Prostate gland (tissue), 2 donors: ENCODE data around the gene SLC2A2. TPM values are rescaled to one million over a fixed set of nuclear protein-coding genes. Genes with fewer than 3 reads are reported as not detected.

Experiments used
- DNase-seq: peaks from one replicate; pipeline ENCODE4 v3.0.0-alpha.2; 2019; ENCODE audit warnings: low spot score
- H3K27ac ChIP-seq, 2 donors: fragments of 200-600 bp; sonication (generic); 2 replicates each; pipeline ENCODE4 v1.5.1; 2017 to 2019
- H3K27me3 ChIP-seq: fragments of 200-600 bp; sonication (generic); replicated peaks from 2 replicates; pipeline ENCODE4 v1.5.1; 2019; ENCODE audit not compliant: insufficient read depth
- H3K36me3 ChIP-seq, 2 donors: fragments of 200-600 bp; sonication (generic); 1 replicate in 1 of 2; 2 replicates in 1 of 2; pipeline versions ENCODE4 v1.5.1 to v1.8.1; 2017 to 2019
- H3K4me1 ChIP-seq: fragments of 200-600 bp; sonication (generic); replicated peaks from 2 replicates; pipeline ENCODE4 v1.5.1; 2019
- H3K4me3 ChIP-seq, 2 donors: fragments of 200-600 bp; sonication (generic); 2 replicates each; pipeline ENCODE4 v1.5.1; 2017 to 2019
- H3K9me3 ChIP-seq: fragments of 200-600 bp; sonication (generic); 2 replicates; pipeline ENCODE4 v1.5.1; 2017
- CTCF ChIP-seq, 4 experiments: fragments of 200-600 bp in 2 of 4; fragments of 450-650 bp in 2 of 4; sonication (generic) in 2 of 4; IDR thresholded peaks; 1 replicate in 3 of 4; 2 replicates in 1 of 4; pipeline ENCODE4 v1.5.1; 2016 to 2019; ENCODE audit warnings: antibody characterized with exemption in 4 of 4, mild to moderate bottlenecking in 2 of 4, moderate library complexity in 2 of 4
- POLR2A ChIP-seq: fragments of 450-650 bp; IDR thresholded peaks from one replicate; pipeline ENCODE4 v1.6.1; 2016; ENCODE audit warnings: antibody characterized with exemption, mild to moderate bottlenecking
- POLR2AphosphoS5 ChIP-seq: sonication (generic); formaldehyde crosslinking; IDR thresholded peaks from one replicate; pipeline ENCODE4 v1.6.1; 2017; ENCODE audit warnings: antibody characterized with exemption
- WGBS: methylation state at CpG from one replicate; pipeline ENCODE4 v1.1.5; 2018; 5-methylcytosine and 5-hydroxymethylcytosine counted together
- intact Hi-C: fragments of 100-400 bp; cut with DNase I; formaldehyde crosslinking; loops from one replicate; pipeline ENCODE4 v1.14.2; 2022
- total RNA-seq, 2 donors: library from RNA; depleted of rRNA; stranded (reverse); fragments of >200 nt; gene quantifications; one replicate each; pipeline ENCODE4 v1.1.0, GENCODE V29; 2016

The SLC2A2 gene
- total RNA-seq, 2 donors from 2014 or later, result not detected

- 16% methylated on average over 2 of the region's 2 CpGs for WGBS
- H3K4me3 ChIP-seq, result no peak overlapping the region
- no peaks in the 10 kb centered on the region for H3K9me3 ChIP-seq
- H3K4me1 ChIP-seq, result no peaks in the 10 kb centered on the region
- intact Hi-C loops, result no loop called here
- TF ChIP-seq POLR2AphosphoS5 (no peak), POLR2A (no peak), CTCF (IDR thresholded peaks at IDR 0.05) (no peak)
- H3K27me3 ChIP-seq, result no peaks in the 10 kb centered on the region
- no peaks in the 10 kb centered on the region for H3K36me3 ChIP-seq
- DNase-seq, result no peak
- H3K27ac ChIP-seq, result no peak overlapping the region
These were observed 26.7 kb downstream of the SLC2A2 start for GRCh38 chr3:170999737-171000242.

- no peak for DNase-seq
- Histone ChIP-seq H3K4me3 (no peak overlapping the region), H3K27ac (no peak overlapping the region), H3K4me1 (no peaks in the 10 kb centered on the region), H3K36me3 (no peaks in the 10 kb centered on the region), H3K27me3 (no peaks in the 10 kb centered on the region), H3K9me3 (no peaks in the 10 kb centered on the region)
- 64% methylated on average over 5 of the region's 5 CpGs for WGBS
- TF ChIP-seq POLR2A, result no peak
- intact Hi-C loops, result no loop called here
These were observed 28.3 kb downstream of the SLC2A2 start for GRCh38 chr3:170997961-170998913.

- H3K9me3 ChIP-seq, result no peaks in the 10 kb centered on the region
- H3K27ac ChIP-seq, result no peak overlapping the region
- DNase-seq, result no peak
- TF ChIP-seq POLR2AphosphoS5 (no peak), POLR2A (no peak), CTCF (IDR thresholded peaks at IDR 0.05) (no peak)
- H3K27me3 ChIP-seq, result no peaks in the 10 kb centered on the region
- H3K4me1 ChIP-seq, result no peaks in the 10 kb centered on the region
- H3K36me3 ChIP-seq, result no peaks in the 10 kb centered on the region
- H3K4me3 ChIP-seq, result no peak overlapping the region
- intact Hi-C loops, result no loop called here
- 53% methylated on average over 2 of the region's 2 CpGs for WGBS
These were observed 33.7 kb downstream of the SLC2A2 start for GRCh38 chr3:170992854-170993253.

GRCh38 chr3:170991664-170992063 lies 34.9 kb downstream of the SLC2A2 start:
- intact Hi-C loops, result no loop called here
- 82% methylated on average over 2 of the region's 2 CpGs for WGBS

More at GRCh38 chr3:170991664-170992063, 34.9 kb downstream of the SLC2A2 start:
- H3K27me3 ChIP-seq, result no peaks in the 10 kb centered on the region
- H3K4me1 ChIP-seq, result no peaks in the 10 kb centered on the region
- no peak overlapping the region for H3K4me3 ChIP-seq
- TF ChIP-seq POLR2A, result no peak
- no peak for TF ChIP-seq POLR2AphosphoS5
- TF ChIP-seq CTCF (IDR thresholded peaks at IDR 0.05), result no peak
- no peak for DNase-seq
- H3K36me3 ChIP-seq, result no peaks in the 10 kb centered on the region
- H3K27ac ChIP-seq, result no peak overlapping the region
- no peaks in the 10 kb centered on the region for H3K9me3 ChIP-seq
